Mesothelial cell of epicardium (in vitro differentiated cells): ENCODE results near the gene OXGR1. TPM values are rescaled to one million over a fixed set of nuclear protein-coding genes. Genes with fewer than 3 reads are reported as not detected.
"Not testable (repeated sequence)": the region's sequence is repeated elsewhere in the genome, so short reads cannot be mapped to it uniquely, and the experiment has no call there.

Experiments used
- DNase-seq, 2 experiments: peaks; one replicate each; pipeline ENCODE4 v3.0.0; 2021; ENCODE audit warnings: low spot score in 2 of 2; ENCODE audit not compliant: unreplicated experiment in 2 of 2
- H3K27ac Mint-ChIP-seq: 2 replicates; pipeline ENCODE4 v1.8.0; 2021; ENCODE audit warnings: mixed read lengths
- H3K27me3 Mint-ChIP-seq: 2 replicates; pipeline ENCODE4 v1.8.0; 2021; ENCODE audit warnings: low read depth, mixed read lengths
- H3K36me3 Mint-ChIP-seq: 2 replicates; pipeline ENCODE4 v1.8.0; 2021; ENCODE audit warnings: mixed read lengths
- H3K4me1 Mint-ChIP-seq: 2 replicates; pipeline ENCODE4 v1.8.0; 2021; ENCODE audit warnings: mixed read lengths
- H3K4me3 Mint-ChIP-seq: 2 replicates; pipeline ENCODE4 v1.8.0; 2021; ENCODE audit warnings: mild to moderate bottlenecking, moderate library complexity, mixed read lengths
- H3K9me3 Mint-ChIP-seq: 2 replicates; pipeline ENCODE4 v1.8.0; 2021; ENCODE audit warnings: mixed read lengths
- CTCF ChIP-seq: fragments of 200-600 bp; sonication (generic); IDR thresholded peaks from one replicate; pipeline ENCODE4 v1.5.0; 2021; ENCODE audit warnings: antibody characterized with exemption; ENCODE audit not compliant: unreplicated experiment
- total RNA-seq: library from RNA; stranded (reverse); gene quantifications from 3 replicates; pipeline ENCODE4 v1.2.1, GENCODE V29; 2021

Gene OXGR1
- total RNA-seq, 1 donor from 2014 or later = 0.18 TPM

DNA sequence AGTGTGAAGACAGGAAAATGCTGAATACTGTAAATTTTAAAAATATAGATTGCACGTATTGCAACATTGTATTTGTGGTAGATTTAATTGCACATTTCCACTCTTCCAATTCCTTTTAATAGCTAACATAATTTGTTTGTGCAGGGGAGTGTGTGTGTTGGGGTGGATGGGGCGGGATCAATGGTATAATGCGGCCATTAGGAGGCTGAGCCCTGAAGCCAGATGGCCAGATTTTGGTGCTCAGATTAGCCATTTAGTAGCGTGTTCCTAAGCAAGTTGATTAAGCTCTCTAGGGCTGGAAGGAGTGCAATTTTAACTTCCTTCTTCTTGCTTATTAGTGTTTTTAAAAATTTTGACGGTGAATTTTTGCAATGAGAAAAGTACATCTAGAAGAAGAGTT lies 5.8 kb downstream of the OXGR1 start:
- no peak overlapping the region for H3K4me3 Mint-ChIP-seq
- no peak overlapping the region for H3K27ac Mint-ChIP-seq
- no peak for TF ChIP-seq CTCF
- no peaks in the 10 kb centered on the region for H3K36me3 Mint-ChIP-seq
- peaks cover 14% of the 10 kb centered on the region for H3K27me3 Mint-ChIP-seq
- H3K9me3 Mint-ChIP-seq = peaks cover 6% of the 10 kb centered on the region
- H3K4me1 Mint-ChIP-seq = peaks cover 14% of the 10 kb centered on the region
- DNase-seq = no peak

- H3K27ac Mint-ChIP-seq = peak overlapping the region; percentile 95
- H3K9me3 Mint-ChIP-seq = peaks cover 14% of the 10 kb centered on the region
These were observed 10.2 kb downstream of the OXGR1 start for GRCh38 chr13:96984051-96984508.

GRCh38 chr13:96982672-96983071 lies 11.6 kb downstream of the OXGR1 start:
- no peak for TF ChIP-seq CTCF
- Mint-ChIP-seq H3K9me3 (peaks cover 25% of the 10 kb centered on the region), H3K4me1 (peaks cover 17% of the 10 kb centered on the region), H3K36me3 (no peaks in the 10 kb centered on the region), H3K4me3 (no peak overlapping the region), H3K27ac (peak overlapping the region; percentile 3), H3K27me3 (no peaks in the 10 kb centered on the region)
- no peak for DNase-seq

More at GRCh38 chr13:96984051-96984508, 10.2 kb downstream of the OXGR1 start:
- DNase-seq = peak in 1 of 2 experiments; percentile 44
- peak overlapping the region; percentile 55 for H3K4me3 Mint-ChIP-seq
- peaks cover 17% of the 10 kb centered on the region for H3K4me1 Mint-ChIP-seq
- H3K27me3 Mint-ChIP-seq = no peaks in the 10 kb centered on the region
- no peak for TF ChIP-seq CTCF
- H3K36me3 Mint-ChIP-seq = no peaks in the 10 kb centered on the region

- not testable (repeated sequence) for H3K4me3 Mint-ChIP-seq, H3K36me3 Mint-ChIP-seq, DNase-seq, H3K27me3 Mint-ChIP-seq, H3K27ac Mint-ChIP-seq
- peaks cover 38% of the 10 kb centered on the region for H3K9me3 Mint-ChIP-seq
- peaks cover 17% of the 10 kb centered on the region for H3K4me1 Mint-ChIP-seq
These were observed 14.4 kb downstream of the OXGR1 start for GRCh38 chr13:96979861-96980260.

GRCh38 chr13:96968027-96968426 lies 26.2 kb downstream of the OXGR1 start:
- Mint-ChIP-seq H3K4me3 (no peak overlapping the region), H3K9me3 (peaks cover 66% of the 10 kb centered on the region), H3K27me3 (no peaks in the 10 kb centered on the region), H3K36me3 (peaks cover 3% of the 10 kb centered on the region), H3K27ac (no peak overlapping the region), H3K4me1 (no peaks in the 10 kb centered on the region)
- no peak for TF ChIP-seq CTCF
- DNase-seq = no peak

GRCh38 chr13:96967248-96967745 lies 27.0 kb downstream of the OXGR1 start:
- peaks cover 3% of the 10 kb centered on the region for H3K36me3 Mint-ChIP-seq
- no peak overlapping the region for H3K4me3 Mint-ChIP-seq
- H3K27ac Mint-ChIP-seq = no peak overlapping the region
- no peaks in the 10 kb centered on the region for H3K27me3 Mint-ChIP-seq
- TF ChIP-seq CTCF = peak; percentile 39
- no peak for DNase-seq
- no peaks in the 10 kb centered on the region for H3K4me1 Mint-ChIP-seq
- peaks cover 73% of the 10 kb centered on the region for H3K9me3 Mint-ChIP-seq
